HEK293T (cell line): ENCODE results near the gene NEK3.
"Not testable (repeated sequence)": the region's sequence is repeated elsewhere in the genome, so short reads cannot be mapped to it uniquely, and the experiment has no call there.

ENCODE experiments used
- CTCF ChIA-PET: fragments of 350-600 bp; formaldehyde crosslinking; extraction: SDS; loops from one replicate; lab custom pipeline; 2021; ENCODE audit warnings: antibody characterized with exemption, inconsistent platforms; lab: Yijun Ruan, JAX
- POLR2A ChIA-PET: fragments of 350-600 bp; formaldehyde crosslinking; extraction: SDS; loops from one replicate; lab custom pipeline; 2020; ENCODE audit warnings: antibody characterized with exemption, inconsistent platforms; lab: Yijun Ruan, JAX
- DNase-seq: peaks from one replicate; pipeline ENCODE4 v3.0.0; 2012; ENCODE audit warnings: mixed read lengths; ENCODE audit errors: extremely low spot score
- ARNT ChIP-seq: fragments of 450-650 bp; IDR thresholded peaks from 2 replicates; pipeline ENCODE4 v1.6.1; 2017; ENCODE audit warnings: mild to moderate bottlenecking
- BHLHE40 ChIP-seq: fragments of 450-650 bp; IDR thresholded peaks from 2 replicates; pipeline ENCODE4 v1.6.1; 2016; ENCODE audit warnings: mild to moderate bottlenecking, moderate library complexity, borderline replicate concordance
- CTBP1 ChIP-seq: fragments of 450-650 bp; IDR thresholded peaks from 2 replicates; pipeline ENCODE4 v1.6.1; 2016; ENCODE audit warnings: borderline replicate concordance
- ELF4 ChIP-seq: fragments of 450-650 bp; IDR thresholded peaks from 2 replicates; pipeline ENCODE4 v1.6.1; 2017; ENCODE audit warnings: antibody characterized with exemption
- FOXA1 ChIP-seq: fragments of 450-650 bp; IDR thresholded peaks from 2 replicates; pipeline ENCODE4 v1.6.1; 2016; ENCODE audit warnings: mild to moderate bottlenecking
- FOXK2 ChIP-seq: fragments of 450-650 bp; IDR thresholded peaks from 2 replicates; pipeline ENCODE4 v1.6.1; 2016; ENCODE audit warnings: mild to moderate bottlenecking
- FOXM1 ChIP-seq: fragments of 450-650 bp; IDR thresholded peaks from 2 replicates; pipeline ENCODE4 v1.6.1; 2017; ENCODE audit warnings: mild to moderate bottlenecking, borderline replicate concordance
- HDGF ChIP-seq: fragments of 450-650 bp; IDR thresholded peaks from 2 replicates; pipeline ENCODE4 v1.6.1; 2017; ENCODE audit warnings: antibody characterized with exemption, borderline replicate concordance
- L3MBTL2 ChIP-seq: fragments of 450-650 bp; conservative IDR thresholded peaks from 2 replicates; pipeline ENCODE4 v1.6.1; 2016; ENCODE audit warnings: mild to moderate bottlenecking
- LEF1 ChIP-seq: fragments of 450-650 bp; IDR thresholded peaks from 2 replicates; pipeline ENCODE4 v1.6.1; 2017; ENCODE audit warnings: mild to moderate bottlenecking, borderline replicate concordance
- NFRKB ChIP-seq: fragments of 450-650 bp; IDR thresholded peaks from 2 replicates; pipeline ENCODE4 v1.6.1; 2016; ENCODE audit warnings: mild to moderate bottlenecking, moderate library complexity
- PKNOX1 ChIP-seq: fragments of 450-650 bp; IDR thresholded peaks from 2 replicates; pipeline ENCODE4 v1.6.1; 2016
- SP1 ChIP-seq: fragments of 450-650 bp; IDR thresholded peaks from 2 replicates; pipeline ENCODE4 v1.6.1; 2017
- SUZ12 ChIP-seq: fragments of 450-650 bp; IDR thresholded peaks from 2 replicates; pipeline ENCODE4 v1.6.1; 2016; ENCODE audit warnings: mild to moderate bottlenecking
- TARDBP ChIP-seq: fragments of 450-650 bp; IDR thresholded peaks from 2 replicates; pipeline ENCODE4 v1.6.1; 2016
- ZNF384 ChIP-seq: fragments of 450-650 bp; IDR thresholded peaks from 2 replicates; pipeline ENCODE4 v1.6.1; 2016

The NEK3 gene

GRCh38 chr13:52096748-52097147, 62.6 kb downstream of the NEK3 start:
- TF ChIP-seq L3MBTL2 (no peak), FOXM1 (no peak)
- ChIA-PET CTCF (interaction anchor here (0.6 kb wide), 1 partner anchor 88 kb away, joined by 5 read pairs; no protein-coding TSS in a partner anchor), POLR2A (no interaction called here)
- no peak for DNase-seq

GRCh38 chr13:52096062-52096461, 63.3 kb downstream of the NEK3 start:
- TF ChIP-seq L3MBTL2 (no peak), FOXM1 (no peak), ZNF384 (no peak), TARDBP (no peak), PKNOX1 (no peak), BHLHE40 (no peak), NFRKB (no peak), CTBP1 (no peak), HDGF (no peak), ARNT (no peak), ELF4 (no peak), FOXA1 (no peak), SUZ12 (no peak), LEF1 (no peak)
- DNase-seq, result no peak
- ChIA-PET POLR2A (no interaction called here), CTCF (no interaction called here)

- no peak for DNase-seq
- POLR2A ChIA-PET, result no interaction called here
- CTCF ChIA-PET, result no interaction called here
- no peak for TF ChIP-seq FOXM1
- TF ChIP-seq HDGF, result no peak
- TF ChIP-seq TARDBP, result no peak
- TF ChIP-seq FOXA1, result no peak
- no peak for TF ChIP-seq SP1
- TF ChIP-seq ELF4, result no peak
- TF ChIP-seq ZNF384, result no peak
- no peak for TF ChIP-seq BHLHE40
- TF ChIP-seq ARNT, result no peak
- no peak for TF ChIP-seq L3MBTL2
- no peak for TF ChIP-seq LEF1
- TF ChIP-seq SUZ12, result no peak
- no peak for TF ChIP-seq CTBP1
- TF ChIP-seq PKNOX1, result no peak
- no peak for TF ChIP-seq FOXK2
- no peak for TF ChIP-seq NFRKB
These were observed 67.3 kb downstream of the NEK3 start for GRCh38 chr13:52092087-52092486.

- no peak for DNase-seq
- POLR2A ChIA-PET, result no interaction called here
- no peak for TF ChIP-seq CTBP1
- TF ChIP-seq ARNT, result no peak
- TF ChIP-seq FOXK2, result no peak
- CTCF ChIA-PET, result no interaction called here
These were observed 67.9 kb downstream of the NEK3 start for GRCh38 chr13:52091473-52091872.

- TF ChIP-seq ARNT (no peak), TARDBP (no peak), HDGF (no peak), SUZ12 (no peak), PKNOX1 (no peak)
- DNase-seq, result no peak
- POLR2A ChIA-PET, result no interaction called here
- CTCF ChIA-PET, result no interaction called here
These were observed 74.0 kb downstream of the NEK3 start for GRCh38 chr13:52085421-52085820.

- DNase-seq, POLR2A ChIA-PET, CTCF ChIA-PET: not testable (repeated sequence)
These were observed 74.4 kb downstream of the NEK3 start for GRCh38 chr13:52084981-52085380.
